Stimulated activated CD4-positive, alpha-beta T cell treated with anti-CD3 and anti-CD28 coated beads, Interleukin-15, amount 100 ng/mL, for 24 hours (primary cell): ENCODE measurements around the gene ZNF621.
"Not testable (repeated sequence)": the region's sequence is repeated elsewhere in the genome, so short reads cannot be mapped to it uniquely, and the experiment has no call there.

Experiments
- DNase-seq: peaks from one replicate; pipeline ENCODE4 v3.0.0-alpha.2; 2020

The ZNF621 gene

GRCh38 chr3:40546816-40547215 is 22.1 kb downstream of the ZNF621 start:
- DNase-seq, result no peak

GRCh38 chr3:40550167-40550566 is 25.4 kb downstream of the ZNF621 start:
- DNase-seq, result no peak

- no peak for DNase-seq
Observed at GRCh38 chr3:40557575-40558161, 32.9 kb downstream of the ZNF621 start.

- not testable (repeated sequence) for DNase-seq
Observed at GRCh38 chr3:40562482-40562881, 37.7 kb downstream of the ZNF621 start.

- DNase-seq, result not testable (repeated sequence)
Observed at GRCh38 chr3:40565629-40566028, 40.9 kb downstream of the ZNF621 start.

- no peak for DNase-seq
Observed at GRCh38 chr3:40566694-40567093, 41.9 kb downstream of the ZNF621 start.

- no peak for DNase-seq
Observed at GRCh38 chr3:40572588-40572987, 47.8 kb downstream of the ZNF621 start.

- DNase-seq, result no peak
Observed at GRCh38 chr3:40574050-40574449, 49.3 kb downstream of the ZNF621 start.

- DNase-seq, result no peak
Observed at GRCh38 chr3:40574661-40575060, 49.9 kb downstream of the ZNF621 start.

GRCh38 chr3:40576396-40576795 is 51.6 kb downstream of the ZNF621 start:
- no peak for DNase-seq

GRCh38 chr3:40580494-40581091 is 55.8 kb downstream of the ZNF621 start:
- DNase-seq, result peak; percentile 74

GRCh38 chr3:40581166-40581565 is 56.4 kb downstream of the ZNF621 start:
- DNase-seq, result no peak

- DNase-seq, result no peak
Observed at GRCh38 chr3:40582401-40583027, 57.8 kb downstream of the ZNF621 start.

GRCh38 chr3:40583691-40584090 is 58.9 kb downstream of the ZNF621 start:
- DNase-seq, result no peak

- peak; percentile 82 for DNase-seq
Observed at GRCh38 chr3:40584625-40585189, 59.9 kb downstream of the ZNF621 start.

- no peak for DNase-seq
Observed at GRCh38 chr3:40585381-40586016, 60.7 kb downstream of the ZNF621 start.

GRCh38 chr3:40586901-40587300 is 62.1 kb downstream of the ZNF621 start:
- DNase-seq, result no peak

- no peak for DNase-seq
Observed at GRCh38 chr3:40588406-40588805, 63.6 kb downstream of the ZNF621 start.
